GM06990 (cell line): ENCODE data around the gene ADAMTS16.

Experiments used
- DNase-seq: peaks from one replicate; pipeline ENCODE4 v3.0.0-alpha.2; 2011; ENCODE audit not compliant: insufficient read length; ENCODE audit errors: extremely low read depth
- H3K27me3 ChIP-seq: replicated peaks from 2 replicates; pipeline ENCODE4 v1.6.0; 2011; ENCODE audit warnings: low read length; ENCODE audit not compliant: control insufficient read depth, insufficient read depth
- H3K36me3 ChIP-seq: 2 replicates; pipeline ENCODE4 v1.5.1; 2011; ENCODE audit warnings: low read length; ENCODE audit not compliant: control insufficient read depth, insufficient read depth
- H3K4me3 ChIP-seq: replicated peaks from 2 replicates; pipeline ENCODE4 v1.5.1; 2011; ENCODE audit warnings: low read depth, mild to moderate bottlenecking, control low read depth, low read length
- CTCF ChIP-seq: IDR thresholded peaks from 2 replicates; pipeline ENCODE4 v1.5.1; 2011; ENCODE audit warnings: low read length, control low read depth, mild to moderate bottlenecking, inconsistent platforms; ENCODE audit not compliant: insufficient read depth, poor library complexity, severe bottlenecking

Gene ADAMTS16

GRCh38 chr5:5139336-5139776, 774 bp upstream of the ADAMTS16 start:
- Histone ChIP-seq H3K36me3 (no peaks in the 10 kb centered on the region), H3K27me3 (no peaks in the 10 kb centered on the region), H3K4me3 (no peak overlapping the region)
- no peak for DNase-seq
- no peak for TF ChIP-seq CTCF

GRCh38 chr5:5140479-5141338, 579 bp downstream of the ADAMTS16 start:
- Histone ChIP-seq H3K4me3 (no peak overlapping the region), H3K27me3 (no peaks in the 10 kb centered on the region), H3K36me3 (no peaks in the 10 kb centered on the region)
- DNase-seq, result no peak
- TF ChIP-seq CTCF, result no peak

GRCh38 chr5:5141339-5141599, 1.1 kb downstream of the ADAMTS16 start:
- no peaks in the 10 kb centered on the region for H3K27me3 ChIP-seq
- H3K36me3 ChIP-seq, result no peaks in the 10 kb centered on the region
- DNase-seq, result no peak
- TF ChIP-seq CTCF, result no peak
- H3K4me3 ChIP-seq, result no peak overlapping the region

GRCh38 chr5:5141625-5142525, 1.7 kb downstream of the ADAMTS16 start:
- DNase-seq, result no peak
- Histone ChIP-seq H3K36me3 (no peaks in the 10 kb centered on the region), H3K27me3 (no peaks in the 10 kb centered on the region), H3K4me3 (no peak overlapping the region)
- TF ChIP-seq CTCF, result peak; percentile 58

GRCh38 chr5:5144441-5144840, 4.3 kb downstream of the ADAMTS16 start:
- Histone ChIP-seq H3K27me3 (no peaks in the 10 kb centered on the region), H3K36me3 (no peaks in the 10 kb centered on the region), H3K4me3 (no peak overlapping the region)
- no peak for TF ChIP-seq CTCF
- no peak for DNase-seq
